GM23248 (cell line): ENCODE measurements around the gene KCNH2.

ENCODE experiments used
- EZH2 ChIP-seq: fragments of 200-600 bp; sonication (generic); IDR thresholded peaks from 2 replicates; pipeline ENCODE4 v1.6.1; 2018; ENCODE audit warnings: antibody characterized with exemption, mild to moderate bottlenecking; ENCODE audit not compliant: insufficient read depth, poor library complexity, severe bottlenecking
- EZH2phosphoT487 ChIP-seq: fragments of 200-600 bp; sonication (generic); IDR thresholded peaks from 2 replicates; pipeline ENCODE4 v1.6.1; 2018; ENCODE audit warnings: antibody characterized with exemption, moderate library complexity, mild to moderate bottlenecking, low read depth; ENCODE audit not compliant: insufficient read depth

GRCh38 chr7:150959739-150960734, 18.1 kb downstream of the KCNH2 start:
- TF ChIP-seq EZH2phosphoT487 (no peak), EZH2 (no peak)
